Stimulated activated CD8-positive, alpha-beta memory T cell treated with anti-CD3 and anti-CD28 coated beads, Interleukin-7, amount 100 ng/mL, for 24 hours (primary cell): Measurements from ENCODE around the gene CLPX.
"Not testable (repeated sequence)": the region's sequence is repeated elsewhere in the genome, so short reads cannot be mapped to it uniquely, and the experiment has no call there.

Experiments used
- DNase-seq: peaks from one replicate; pipeline ENCODE4 v3.0.0-alpha.2; 2020; ENCODE audit warnings: low read depth

CLPX gene

DNA sequence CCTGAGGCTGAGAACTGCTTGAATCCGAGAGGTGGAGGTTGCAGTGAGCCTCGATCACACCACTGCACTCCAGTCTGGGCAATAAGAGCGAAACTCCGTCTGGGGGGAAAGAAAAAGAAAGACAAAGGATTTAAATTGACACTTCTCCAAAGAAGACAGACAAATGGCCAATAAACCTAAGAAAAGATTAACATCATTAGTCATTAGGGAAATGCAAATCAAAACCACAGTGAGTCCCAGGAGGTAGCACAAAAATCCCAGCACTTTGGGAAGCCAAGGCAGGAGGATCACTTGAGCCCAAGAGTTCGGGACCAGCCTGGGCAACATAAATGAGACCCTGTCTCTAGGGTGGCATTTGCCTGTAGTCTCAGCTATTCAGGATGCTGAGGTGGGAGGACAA lies 12.6 kb downstream of the CLPX start:
- DNase-seq = no peak

DNA sequence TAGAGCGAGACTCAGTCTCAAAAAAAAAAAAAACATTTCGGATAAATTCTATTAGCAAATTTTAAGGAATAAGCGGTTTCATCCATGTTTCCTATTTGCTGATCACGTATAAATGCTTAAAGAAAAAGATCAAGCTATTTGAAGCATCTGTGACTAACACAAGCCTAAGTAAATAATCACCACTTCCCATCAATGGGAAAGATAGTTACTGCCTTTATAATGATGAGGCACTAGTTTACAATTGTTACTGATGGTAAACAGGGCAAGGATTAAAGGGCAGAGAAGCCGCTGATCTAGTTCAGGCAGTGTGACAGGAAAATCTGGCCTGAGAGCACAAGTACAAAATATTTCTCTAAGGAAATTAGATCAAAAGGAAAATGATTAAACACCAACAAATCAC lies 13.7 kb downstream of the CLPX start:
- DNase-seq = no peak

DNA sequence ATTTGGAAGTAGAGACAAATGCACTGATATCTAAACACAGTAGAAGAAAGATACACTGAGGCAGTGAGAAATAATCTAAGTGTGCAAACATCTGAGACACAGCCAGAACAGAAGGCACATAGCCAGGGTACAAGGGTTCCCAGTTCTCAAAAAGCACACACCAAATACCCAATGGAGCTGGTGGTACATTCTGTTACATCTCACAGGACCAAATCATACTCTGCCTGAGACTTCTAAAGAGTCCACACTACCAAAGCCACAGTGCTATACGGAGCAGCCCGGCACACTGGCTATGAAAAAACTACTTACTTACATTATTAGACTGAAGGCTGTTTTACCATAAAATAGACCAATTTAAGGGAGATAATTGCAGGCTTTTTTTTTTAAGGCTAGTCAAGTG lies 19.3 kb downstream of the CLPX start:
- no peak for DNase-seq

DNA sequence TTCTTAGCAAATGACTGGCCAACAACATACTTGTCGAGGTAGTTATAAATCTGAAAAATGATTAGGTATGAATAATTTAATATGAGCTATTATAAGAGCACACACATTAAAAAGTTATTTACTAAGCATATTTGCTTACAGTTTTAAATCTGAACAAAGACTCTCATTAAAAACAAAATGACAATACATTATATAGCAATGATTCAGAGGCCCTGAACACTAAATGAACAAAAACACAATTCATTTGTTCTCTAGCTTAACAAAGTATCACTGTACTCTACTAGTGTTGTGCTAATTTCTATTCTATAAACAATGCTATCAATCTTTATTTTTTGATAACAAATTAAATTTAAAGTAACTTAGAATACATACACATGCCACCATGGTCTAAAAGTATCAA lies 21.0 kb downstream of the CLPX start:
- no peak for DNase-seq

DNA sequence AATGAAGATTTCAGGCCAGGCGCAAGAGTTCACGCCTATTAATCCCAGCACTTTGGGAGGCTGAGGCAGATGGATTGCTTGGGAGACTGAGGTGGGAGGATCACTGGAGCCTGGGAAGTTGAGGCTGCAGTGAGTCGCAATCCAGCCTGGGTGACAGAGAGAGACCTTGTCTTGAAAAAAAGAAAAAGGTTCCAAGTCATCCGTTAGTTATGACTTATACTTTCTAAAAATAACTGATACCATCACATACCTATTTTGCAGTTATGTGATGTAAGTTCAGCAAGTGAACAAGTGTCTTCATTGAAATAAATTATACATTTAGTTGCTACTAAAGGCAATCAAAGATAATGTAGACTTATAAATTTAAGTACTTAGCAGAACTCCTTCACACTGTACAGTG lies 22.1 kb downstream of the CLPX start:
- DNase-seq = no peak

DNA sequence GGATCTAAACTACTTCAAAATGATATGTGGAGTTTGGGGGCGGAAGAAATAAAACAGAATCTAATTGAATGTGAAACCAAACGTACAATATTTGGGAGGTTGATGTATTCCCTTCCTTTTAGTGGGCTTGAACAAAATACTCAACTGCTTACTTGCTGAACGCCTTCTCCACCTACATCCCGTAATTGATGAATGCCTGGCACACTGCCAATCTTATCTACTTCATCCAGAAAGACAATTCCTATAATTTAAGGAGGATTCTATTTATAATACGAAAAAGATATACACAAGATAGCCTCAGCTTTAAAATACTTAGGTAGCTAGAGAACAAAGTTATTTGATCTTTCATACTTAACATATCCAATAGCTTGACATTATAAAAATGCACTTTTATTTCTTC lies 28.4 kb downstream of the CLPX start:
- DNase-seq = no peak

DNA sequence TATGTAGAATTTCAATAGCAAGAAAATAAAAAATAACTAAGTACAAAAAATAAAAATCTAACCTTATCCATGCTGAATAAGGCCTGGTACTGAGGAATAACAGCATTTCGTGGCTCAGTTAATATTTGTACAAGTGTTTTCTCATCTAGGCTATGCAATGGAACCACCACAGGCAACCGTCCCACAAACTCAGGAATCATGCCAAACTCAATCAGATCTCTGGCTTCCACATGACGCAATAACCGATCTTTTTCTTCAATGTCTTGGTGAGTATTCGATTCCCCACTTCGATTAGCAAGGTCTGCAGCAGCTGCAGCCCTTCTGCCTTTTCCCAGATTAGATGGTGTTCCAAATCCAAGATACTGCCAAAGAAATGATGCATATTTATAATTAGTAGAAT lies 30.4 kb downstream of the CLPX start:
- no peak for DNase-seq

DNA sequence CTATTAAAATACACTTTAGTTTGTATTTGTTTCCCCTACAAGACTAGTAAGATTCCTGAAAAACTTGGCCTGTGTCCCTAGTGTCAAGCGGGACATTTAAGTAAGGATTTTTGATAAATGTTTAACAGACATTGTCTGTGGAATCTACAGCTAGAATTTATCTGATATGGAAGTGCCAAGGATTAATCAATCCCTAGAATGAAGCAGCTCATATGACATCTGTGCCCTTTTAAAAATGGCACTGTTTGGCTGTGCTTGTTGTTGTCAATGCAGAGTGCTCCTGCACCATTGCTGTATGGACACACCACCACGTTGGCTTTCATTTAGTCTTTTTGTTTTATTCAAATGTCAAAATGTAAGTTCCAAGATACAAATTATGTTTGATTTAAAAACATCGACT lies 37.2 kb downstream of the CLPX start:
- no peak for DNase-seq

DNA sequence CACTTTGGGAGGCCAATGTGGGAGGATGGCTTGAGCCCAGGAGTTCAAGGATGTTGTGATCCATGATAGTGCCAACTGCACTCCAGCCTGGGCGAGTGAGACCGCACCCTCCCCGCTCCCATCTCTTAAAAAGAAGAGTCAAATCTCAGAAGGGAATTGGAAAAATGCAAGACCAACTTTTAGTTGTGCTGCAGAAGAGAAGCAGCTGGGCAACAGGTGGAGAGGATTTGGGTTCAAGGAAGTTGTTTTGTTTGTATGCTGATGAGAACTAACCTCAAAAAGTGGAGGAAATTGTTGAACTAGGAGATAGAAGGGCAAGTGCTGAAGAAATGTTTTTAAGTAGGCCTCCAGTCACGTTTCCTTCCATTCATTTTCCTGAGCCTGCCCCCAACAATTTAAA lies 38.7 kb downstream of the CLPX start:
- DNase-seq = no peak

DNA sequence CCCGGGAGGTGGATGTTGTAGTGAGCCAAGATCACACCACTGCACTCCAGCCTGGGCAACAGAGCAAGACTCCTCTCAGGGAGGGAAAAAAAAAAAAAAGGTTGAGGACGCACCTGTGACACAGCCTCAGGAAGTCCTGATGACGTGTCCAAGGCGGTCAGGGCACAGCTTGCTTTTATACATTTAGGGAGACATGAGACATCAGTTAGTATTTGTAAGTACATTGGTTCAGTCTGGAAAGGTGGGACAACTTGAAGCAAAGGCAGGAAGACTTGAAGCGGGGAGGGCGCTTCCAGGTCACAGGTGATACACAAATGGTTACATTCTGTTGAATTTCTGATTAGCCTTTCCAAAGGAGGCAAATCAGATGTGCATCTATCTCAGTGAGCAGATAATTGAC lies 46.5 kb downstream of the CLPX start:
- not testable (repeated sequence) for DNase-seq

DNA sequence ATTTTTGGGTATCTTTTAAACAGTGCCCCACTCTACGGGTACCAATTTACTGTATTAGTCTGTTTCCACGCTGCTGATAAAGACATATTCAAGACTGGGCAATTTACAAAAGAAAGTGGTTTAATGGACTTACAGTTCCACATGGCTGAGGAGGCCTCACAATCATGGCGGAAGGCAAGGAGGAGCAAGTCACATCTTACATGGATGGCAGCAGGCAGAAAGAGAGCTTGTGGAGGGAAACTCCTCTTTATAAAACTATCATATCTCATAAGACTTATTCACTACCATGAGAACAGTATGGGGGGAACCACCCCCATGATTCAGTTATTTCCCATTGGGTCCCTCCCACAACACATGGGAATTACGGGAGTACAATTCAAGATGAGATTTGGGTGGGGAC lies 47.2 kb downstream of the CLPX start:
- DNase-seq = not testable (repeated sequence)

DNA sequence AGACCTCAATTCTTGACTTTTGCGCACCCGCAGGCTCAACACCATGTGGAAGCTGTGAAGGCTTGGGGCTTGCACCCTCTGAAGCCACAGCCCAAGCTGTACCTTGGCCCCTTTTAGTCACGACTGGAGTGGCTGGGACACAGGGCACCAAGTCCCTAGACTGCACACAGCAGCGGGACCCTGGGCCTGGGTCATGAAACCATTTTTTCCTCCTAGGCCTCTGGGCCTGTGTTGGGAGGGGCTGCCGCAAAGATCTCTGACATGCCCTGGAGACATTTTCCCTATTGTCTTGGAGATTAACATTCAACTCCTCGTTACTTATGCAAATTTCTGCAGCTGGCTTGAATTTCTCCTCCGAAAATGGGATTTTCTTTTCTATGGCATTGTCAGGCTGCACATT lies 48.1 kb downstream of the CLPX start:
- not testable (repeated sequence) for DNase-seq

DNA sequence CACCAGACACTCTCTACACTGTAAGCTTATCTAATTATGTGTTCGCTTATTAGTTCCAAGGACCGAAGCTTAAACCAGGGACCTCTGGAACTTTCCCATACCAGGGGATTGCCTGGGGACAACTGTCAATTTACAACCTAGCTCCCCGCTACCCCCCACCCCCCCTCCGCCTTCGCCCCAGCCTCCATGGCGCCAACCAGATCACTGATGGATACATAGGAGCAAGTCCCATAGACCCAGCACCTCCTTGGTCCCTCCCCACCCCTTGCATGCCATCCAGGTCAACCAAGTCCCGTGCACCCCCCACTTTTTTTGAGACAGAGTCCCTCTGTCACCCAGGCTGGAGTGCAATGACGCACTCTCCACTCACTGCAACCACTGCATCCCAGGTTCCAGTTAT lies 50.6 kb downstream of the CLPX start:
- DNase-seq = no peak

DNA sequence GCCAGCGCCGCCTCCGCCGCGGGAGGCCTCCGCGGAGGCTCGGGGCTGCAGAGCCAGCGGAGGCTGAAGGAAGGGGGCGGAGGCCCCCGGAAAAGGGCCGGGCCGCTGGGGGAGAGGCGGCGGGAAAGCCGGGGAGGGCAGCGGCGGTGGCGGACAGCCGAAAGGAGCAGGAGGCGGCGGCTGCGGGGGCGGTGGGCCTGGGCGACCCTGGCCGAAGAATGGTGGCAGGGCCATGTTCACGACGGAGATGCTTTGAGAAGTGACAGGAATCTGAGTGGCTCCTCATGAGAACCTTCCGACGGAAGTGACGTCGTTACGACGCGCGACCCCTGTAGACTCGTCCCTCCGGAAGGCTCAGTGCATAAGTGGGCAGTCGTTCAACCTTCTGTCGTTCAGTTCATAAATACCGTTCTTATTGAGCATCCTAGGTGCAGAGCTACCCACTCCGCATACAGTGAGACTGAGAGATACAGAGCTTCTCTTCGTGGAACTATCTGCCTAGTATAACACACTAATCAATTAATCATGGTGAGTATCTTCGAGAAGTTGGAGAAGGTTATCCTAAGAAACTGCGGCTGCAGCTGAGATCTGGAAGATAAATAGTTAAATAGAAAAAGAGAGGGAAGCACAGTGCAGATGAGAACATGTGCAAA lies 51.5 kb downstream of the CLPX start, which contains the start of gene PDCD7:
TSS of gene PDCD7 (minus strand) at position 261 of the 653 bp plus-strand sequence. CDS start at position 234, 27 bp downstream.
- peak; percentile 65 for DNase-seq

DNA sequence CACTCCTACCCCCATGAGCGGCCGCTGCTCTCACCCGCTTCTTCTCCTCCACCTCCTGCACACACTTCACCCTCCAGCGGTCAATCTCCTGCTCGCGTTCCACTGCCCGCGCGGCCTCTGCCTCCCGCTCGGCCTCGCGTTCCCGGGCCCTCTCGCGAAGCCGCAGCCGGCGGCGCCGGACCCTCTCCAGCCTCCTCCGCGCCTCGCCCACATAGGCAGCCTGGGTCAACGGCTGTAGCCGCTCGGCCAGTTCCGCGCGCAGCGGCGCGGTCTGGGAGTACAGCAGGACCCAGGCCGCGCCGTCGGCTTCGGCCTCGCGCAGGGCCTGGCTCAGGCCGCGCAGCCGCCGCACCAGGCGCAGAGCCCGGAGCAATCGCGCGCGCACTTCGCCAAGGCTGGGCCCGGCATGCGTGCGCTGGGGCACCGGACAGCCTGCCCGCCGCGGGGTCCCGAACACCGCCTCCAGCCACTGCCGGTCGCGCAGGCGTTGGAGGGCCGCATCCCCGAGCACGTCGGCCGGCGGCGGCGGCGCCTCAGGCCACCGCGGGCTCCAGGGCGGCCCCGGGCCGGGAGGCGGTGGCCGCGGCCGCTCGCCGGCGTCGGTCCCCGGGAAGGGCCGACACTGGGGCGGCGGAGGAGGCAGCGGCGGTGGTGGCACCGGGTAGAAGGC lies 52.1 kb downstream of the CLPX start:
- no peak for DNase-seq

DNA sequence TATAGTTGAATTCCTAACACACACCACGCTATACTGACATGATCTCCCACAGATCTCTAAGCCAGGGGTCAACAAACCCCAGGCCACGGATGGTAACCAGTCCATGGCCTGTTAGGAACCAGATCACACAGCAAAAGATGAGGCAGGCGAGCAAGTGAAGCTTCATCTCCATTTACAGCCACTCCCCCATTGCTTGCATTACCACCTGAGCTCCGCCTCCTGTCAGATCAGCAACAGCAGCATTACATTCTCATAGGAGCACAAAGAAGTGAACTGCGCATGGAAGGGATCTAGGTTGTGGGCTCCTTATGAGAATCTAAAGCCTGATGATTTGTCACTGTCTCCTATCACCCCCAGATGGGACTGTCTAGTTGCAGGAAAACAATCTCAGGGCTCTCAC lies 54.2 kb downstream of the CLPX start:
- no peak for DNase-seq

DNA sequence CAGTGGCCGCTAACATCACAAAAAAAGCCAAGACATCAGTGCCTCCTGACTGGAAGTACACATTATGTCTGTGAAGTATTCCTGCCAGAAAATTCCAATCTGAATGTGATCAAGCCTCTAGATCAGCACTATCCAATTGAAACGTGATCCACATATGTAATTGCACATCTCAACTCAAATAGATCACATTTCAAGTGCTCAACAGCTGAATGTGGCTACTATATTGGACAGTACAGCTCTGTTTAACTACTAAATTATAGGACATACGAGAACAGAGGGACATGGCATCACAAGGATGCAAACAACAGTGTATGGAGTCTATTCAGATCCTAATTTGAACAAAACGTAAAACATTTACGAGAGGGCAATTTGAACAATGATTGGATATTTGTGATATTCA lies 69.6 kb downstream of the CLPX start:
- no peak for DNase-seq

DNA sequence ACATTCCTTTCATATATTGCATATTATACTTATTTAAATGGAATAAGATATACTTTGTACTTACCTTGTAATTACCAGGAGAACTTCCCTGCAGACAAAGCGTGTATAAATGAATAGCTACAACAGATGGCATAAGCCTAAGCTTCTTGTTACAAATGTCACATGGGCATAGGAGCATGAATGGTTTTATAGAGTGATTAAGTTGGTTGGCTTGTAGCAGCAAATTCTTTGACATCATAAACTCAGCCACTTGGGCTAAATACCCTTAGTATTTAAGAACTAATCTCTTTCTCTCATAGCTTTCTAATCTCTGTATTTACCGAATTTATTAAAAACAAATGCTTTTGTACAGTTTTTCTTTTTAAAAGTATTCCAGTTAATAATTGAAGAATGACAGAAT lies 70.1 kb downstream of the CLPX start, which contains the start of gene UBAP1L:
TSS of gene UBAP1L (minus strand) at position 115 of the 400 bp plus-strand sequence. CDS start 8,985 bp downstream, outside the sequence.
- no peak for DNase-seq

DNA sequence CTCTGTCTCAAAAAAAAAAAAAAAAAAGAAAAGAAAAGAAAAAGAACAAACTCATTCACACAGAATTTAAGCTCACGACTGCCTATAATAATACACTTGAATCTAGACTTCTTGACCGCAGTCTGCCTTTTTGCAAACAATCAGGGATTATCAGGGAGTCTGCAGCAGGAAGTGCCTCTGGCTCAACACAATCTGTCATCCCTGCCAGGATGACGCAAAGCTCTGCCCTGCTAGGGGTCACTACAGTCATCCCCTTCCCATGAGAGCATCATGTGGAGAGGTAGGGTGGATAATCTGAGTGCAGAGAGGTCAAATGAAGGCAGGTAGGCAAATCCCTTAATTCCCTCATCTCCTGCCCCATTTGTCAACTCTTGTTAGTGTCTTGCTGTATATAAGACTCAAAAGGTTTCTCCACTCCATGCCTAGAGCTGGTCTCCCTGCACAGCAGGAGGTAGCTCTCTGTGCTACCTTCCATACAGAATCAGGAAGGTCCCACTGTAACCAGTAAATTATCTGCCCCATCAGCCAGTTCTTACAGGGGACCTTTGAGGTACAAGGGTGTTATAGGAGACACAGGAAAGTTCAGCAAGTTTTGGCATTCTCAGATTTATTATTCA lies 74.4 kb downstream of the CLPX start:
- DNase-seq = no peak

DNA sequence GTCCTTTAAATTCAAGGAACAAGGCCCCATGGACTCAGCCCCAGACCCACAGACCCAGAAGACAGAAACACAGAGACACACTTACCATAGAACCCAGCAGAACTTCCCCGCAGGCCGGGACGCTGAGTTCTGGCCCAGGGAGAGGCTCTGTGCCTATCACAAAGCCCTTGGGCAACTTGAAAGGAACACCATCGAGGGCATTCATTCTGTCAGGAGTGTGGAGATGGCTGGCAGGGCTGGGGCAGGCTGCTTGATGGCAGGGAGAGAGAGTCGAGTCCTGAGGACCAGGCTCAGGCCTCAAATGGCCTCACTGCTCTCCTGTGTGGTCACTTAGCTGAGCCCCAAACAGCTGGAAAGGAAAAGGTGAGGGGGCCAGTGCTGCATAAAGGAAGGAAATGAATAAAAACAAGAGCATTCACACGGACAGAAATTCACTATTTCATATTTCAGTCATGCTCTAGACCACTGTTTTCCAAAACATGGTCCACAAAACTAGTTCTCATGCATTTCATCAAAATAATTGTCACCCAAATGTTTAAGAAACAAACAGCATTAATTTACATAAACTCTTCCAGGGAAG lies 79.0 kb downstream of the CLPX start:
- no peak for DNase-seq

DNA sequence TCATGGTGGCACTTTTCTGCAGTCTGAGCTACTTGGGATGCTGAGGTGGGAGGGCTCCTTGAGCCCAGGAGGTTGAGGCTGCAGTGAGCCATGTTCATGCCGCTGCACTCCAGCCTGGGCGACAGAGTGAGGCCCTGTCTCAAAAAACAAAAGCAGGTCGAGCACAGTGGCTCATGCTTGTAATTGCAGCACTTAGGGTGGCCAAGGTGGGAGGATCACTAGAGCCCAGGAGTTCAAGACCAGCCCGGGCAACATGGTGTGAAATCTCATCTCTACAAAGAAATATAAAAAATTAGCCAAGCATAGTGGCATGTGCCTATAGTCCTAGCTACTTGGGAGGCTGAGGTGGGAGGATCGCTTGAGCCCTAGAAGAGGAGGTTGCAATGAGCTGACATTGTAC lies 80.1 kb downstream of the CLPX start:
- DNase-seq = no peak

DNA sequence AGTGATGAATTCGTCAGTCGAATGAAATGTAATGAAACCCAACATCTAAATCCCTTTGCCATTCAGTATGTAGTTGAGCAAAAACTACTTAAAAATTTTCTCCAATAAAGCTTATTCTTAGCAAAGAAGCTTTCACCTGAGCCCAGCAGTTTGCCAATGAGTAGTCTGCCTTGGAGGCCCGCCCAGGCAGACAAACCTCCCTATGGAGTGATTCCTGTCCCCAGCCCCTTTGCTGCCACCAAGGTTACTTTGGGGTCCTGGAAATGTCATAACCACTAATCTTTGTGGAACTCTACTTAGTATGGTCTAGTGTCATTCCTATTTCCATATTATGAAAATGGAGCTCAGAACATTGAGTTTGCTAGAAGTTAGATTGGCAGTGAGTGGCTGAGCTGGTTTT lies 82.2 kb downstream of the CLPX start:
- DNase-seq = no peak
